GM12874 (cell line): ENCODE results near the gene CTNS.

Experiments used
- TF ChIP-seq, protein P1 (sequence below): IDR thresholded peaks from 2 replicates; pipeline ENCODE4 v1.5.1; 2011; ENCODE audit warnings: low read depth, mild to moderate bottlenecking, control low read depth, low read length, moderate library complexity; ENCODE audit not compliant: insufficient read depth

Gene CTNS

DNA sequence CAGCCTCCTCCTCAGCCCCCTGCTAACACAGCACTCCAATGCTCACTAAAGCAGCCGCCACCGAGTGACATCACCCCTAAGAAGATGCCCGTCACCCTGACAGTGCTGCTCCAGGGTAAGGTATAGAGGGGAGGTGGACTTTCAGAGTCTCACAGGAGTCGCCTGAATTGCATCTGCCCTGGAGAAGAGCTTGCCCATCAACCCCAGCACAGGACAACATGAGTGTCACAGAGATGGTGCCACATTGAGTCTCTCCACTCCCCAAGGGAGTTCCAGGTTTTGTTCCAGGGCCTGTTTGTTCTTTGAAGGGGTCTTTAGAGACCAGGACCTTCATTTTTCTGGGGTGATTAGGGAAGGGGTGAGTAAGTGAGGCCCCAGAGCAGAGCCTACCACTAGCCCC, 61.6 kb downstream of the CTNS start:
- TF ChIP-seq, protein P1, sequence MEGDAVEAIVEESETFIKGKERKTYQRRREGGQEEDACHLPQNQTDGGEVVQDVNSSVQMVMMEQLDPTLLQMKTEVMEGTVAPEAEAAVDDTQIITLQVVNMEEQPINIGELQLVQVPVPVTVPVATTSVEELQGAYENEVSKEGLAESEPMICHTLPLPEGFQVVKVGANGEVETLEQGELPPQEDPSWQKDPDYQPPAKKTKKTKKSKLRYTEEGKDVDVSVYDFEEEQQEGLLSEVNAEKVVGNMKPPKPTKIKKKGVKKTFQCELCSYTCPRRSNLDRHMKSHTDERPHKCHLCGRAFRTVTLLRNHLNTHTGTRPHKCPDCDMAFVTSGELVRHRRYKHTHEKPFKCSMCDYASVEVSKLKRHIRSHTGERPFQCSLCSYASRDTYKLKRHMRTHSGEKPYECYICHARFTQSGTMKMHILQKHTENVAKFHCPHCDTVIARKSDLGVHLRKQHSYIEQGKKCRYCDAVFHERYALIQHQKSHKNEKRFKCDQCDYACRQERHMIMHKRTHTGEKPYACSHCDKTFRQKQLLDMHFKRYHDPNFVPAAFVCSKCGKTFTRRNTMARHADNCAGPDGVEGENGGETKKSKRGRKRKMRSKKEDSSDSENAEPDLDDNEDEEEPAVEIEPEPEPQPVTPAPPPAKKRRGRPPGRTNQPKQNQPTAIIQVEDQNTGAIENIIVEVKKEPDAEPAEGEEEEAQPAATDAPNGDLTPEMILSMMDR, result no peak

DNA sequence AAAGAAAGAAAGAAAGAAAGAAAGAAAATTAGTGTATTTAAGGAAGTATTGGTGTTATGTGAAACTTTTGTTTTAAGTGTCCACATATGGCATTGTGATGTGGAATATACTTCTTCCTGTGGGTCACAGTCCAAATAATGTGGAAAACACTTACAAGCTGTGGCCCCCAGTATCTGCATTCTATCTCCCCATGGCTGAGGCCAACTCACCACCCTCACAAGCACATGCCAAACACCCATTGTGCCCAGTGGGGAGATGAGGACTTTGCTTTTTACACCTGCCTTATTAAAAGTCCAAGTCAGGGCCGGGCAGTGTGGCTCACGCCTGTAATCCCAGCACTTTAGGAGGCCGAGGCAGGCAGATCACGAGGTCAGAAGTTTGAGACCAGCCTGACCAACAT, 63.4 kb downstream of the CTNS start:
- TF ChIP-seq, protein P1, result no peak

DNA sequence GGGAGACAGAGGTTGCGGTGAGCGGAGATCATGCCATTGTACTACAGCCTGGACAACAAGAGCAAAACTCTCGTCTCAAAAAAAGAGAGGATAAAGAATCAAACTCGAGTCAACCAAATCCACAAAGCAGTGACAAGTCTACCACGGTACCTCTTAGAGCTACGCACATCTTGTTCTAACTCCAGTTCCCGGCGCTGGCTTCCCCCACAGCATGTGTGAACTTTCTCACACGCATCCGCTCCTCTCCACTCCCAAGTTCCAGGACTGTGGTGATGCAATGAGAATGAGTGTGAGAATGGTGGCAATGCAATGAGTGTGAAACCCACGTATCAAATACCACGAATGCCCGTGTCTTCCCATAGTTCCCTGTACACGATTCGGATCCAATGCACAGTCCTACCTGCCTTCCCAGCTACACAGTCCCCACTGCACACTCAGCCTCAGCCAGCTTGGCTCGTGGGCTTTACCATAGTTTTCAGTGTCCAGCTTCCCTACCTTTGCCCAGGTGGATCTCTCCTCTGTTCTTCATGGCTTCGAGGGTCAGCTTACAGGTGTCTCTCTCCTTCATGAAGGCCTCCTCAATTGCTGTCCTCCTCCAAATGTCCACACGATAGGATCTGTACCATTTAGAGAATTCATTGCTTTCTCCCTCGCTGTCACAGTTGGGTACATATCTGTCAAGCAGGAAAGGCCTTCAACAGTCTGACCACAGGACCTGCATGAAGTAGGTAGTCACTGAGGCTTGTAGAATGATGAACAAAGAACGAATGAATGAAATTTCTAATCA, 68.6 kb downstream of the CTNS start:
- TF ChIP-seq, protein P1, result no peak

DNA sequence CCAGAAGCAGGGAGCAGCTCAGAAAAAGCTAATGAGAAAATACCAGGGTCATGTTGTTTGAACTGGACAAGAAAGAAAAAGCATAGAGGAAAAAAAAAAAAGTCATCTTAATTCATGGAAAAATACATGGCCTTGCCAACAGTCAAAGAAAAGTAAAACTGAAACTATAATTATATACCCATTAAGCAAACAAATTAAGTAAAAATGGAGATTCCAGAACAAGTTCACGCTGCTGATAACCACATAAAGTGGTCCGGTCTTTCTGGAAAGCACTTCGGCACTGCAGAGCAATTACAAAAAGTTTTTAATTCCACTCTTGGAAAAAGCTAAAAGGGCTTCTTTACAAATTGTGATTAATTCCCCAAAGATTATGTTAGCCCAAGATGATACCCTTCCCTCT, 71.8 kb downstream of the CTNS start:
- TF ChIP-seq, protein P1, result no peak

DNA sequence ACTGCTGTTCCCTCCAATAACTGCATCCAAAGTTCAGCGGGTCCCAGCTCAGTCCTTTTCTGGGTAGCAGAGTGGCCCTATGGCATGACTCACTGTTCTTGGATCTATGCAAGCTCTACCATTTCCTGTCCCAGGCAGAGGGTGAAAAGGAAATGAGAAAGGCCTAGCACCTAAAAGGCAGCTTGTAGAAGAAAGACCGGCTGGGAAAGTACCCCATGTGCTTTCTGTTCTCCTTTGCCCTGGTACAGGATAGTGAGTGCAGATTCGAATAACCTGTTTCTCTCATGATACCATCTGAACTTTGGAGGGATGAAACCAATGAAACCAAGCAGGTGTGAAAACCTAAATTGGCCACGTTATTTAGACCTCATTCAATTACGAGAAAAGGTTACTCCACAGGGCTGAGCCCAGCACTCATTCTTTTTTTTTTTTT, 74.4 kb downstream of the CTNS start:
- TF ChIP-seq, protein P1, result no peak
